Activated CD4-positive, alpha-beta T cell treated with anti-CD3 and anti-CD28 coated beads, Interleukin-2, amount 10 ng/mL, durations not matched to agents 7 days and 5 days (primary cell): ENCODE results near the gene SUPT20HL1. TPM values are rescaled to one million over a fixed set of nuclear protein-coding genes. Genes with fewer than 3 reads are reported as not detected.
"Not testable (repeated sequence)": the region's sequence is repeated elsewhere in the genome, so short reads cannot be mapped to it uniquely, and the experiment has no call there.

Experiments
- CTCF ChIA-PET: fragments of 350-600 bp; sonication (Branson Sonifier 250); formaldehyde crosslinking; loops from one replicate; lab custom pipeline; 2021; ENCODE audit warnings: antibody characterized with exemption; lab: Charles Lee
- POLR2A ChIA-PET: fragments of 350-600 bp; sonication (Branson Sonifier 250); formaldehyde crosslinking; loops from one replicate; lab custom pipeline; 2021; ENCODE audit warnings: antibody characterized with exemption; lab: Charles Lee
- DNase-seq: peaks from one replicate; pipeline ENCODE4 v3.0.0-alpha.2; 2020
- H3K27ac Mint-ChIP-seq: one replicate; pipeline ENCODE4 v1.8.0; 2021; ENCODE audit warnings: mild to moderate bottlenecking, moderate library complexity, mixed read lengths
- H3K27me3 Mint-ChIP-seq: one replicate; pipeline ENCODE4 v1.8.0; 2021; ENCODE audit warnings: mixed read lengths
- H3K36me3 Mint-ChIP-seq: one replicate; pipeline ENCODE4 v1.8.0; 2021; ENCODE audit warnings: low read depth, mixed read lengths
- H3K4me1 Mint-ChIP-seq: one replicate; pipeline ENCODE4 v1.8.0; 2021; ENCODE audit warnings: mixed read lengths
- H3K4me3 Mint-ChIP-seq: one replicate; pipeline ENCODE4 v1.8.0; 2021; ENCODE audit warnings: mild to moderate bottlenecking, moderate library complexity, mixed read lengths
- H3K9me3 Mint-ChIP-seq: one replicate; pipeline ENCODE4 v1.8.0; 2021; ENCODE audit warnings: mixed read lengths
- total RNA-seq, 2 experiments: library from RNA; stranded (reverse); gene quantifications; one replicate each; pipeline ENCODE4 v1.2.3, GENCODE V29; 2021

Gene SUPT20HL1
- total RNA-seq, 2 experiments from 2014 or later: not detected

DNA sequence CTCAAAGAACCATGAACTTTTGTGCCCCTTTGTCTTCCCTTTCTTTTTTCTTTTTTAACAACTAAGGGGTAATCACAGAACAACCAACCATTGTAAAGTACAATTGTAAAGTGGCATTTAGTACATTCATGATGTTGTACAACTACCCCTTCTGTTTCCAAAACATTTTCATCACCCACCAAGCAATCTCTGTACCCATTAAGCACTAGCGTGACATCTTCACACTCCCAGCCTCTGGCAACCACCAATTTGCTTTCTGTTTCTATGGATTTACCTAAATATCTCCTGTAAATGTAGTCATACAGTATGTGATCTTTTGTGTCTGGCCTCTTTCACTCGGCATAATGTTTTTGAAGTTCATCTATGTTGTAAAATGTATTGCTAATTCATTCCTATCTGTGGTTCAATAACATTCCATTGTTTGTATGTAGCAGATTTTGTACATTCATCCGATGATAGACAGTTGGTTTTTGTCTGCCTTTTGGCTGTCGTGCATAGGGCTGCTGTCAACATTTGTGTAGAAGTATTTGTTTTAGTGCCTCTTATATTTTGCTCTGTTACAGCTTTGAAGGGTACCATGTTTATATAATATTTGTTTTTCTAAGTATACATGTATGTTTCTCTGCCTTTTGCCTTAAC, 6.4 kb downstream of the SUPT20HL1 start:
- H3K27me3 Mint-ChIP-seq, H3K9me3 Mint-ChIP-seq, POLR2A ChIA-PET, H3K4me3 Mint-ChIP-seq, DNase-seq, CTCF ChIA-PET, H3K36me3 Mint-ChIP-seq: not testable (repeated sequence)
- peaks cover 40% of the 10 kb centered on the region for H3K4me1 Mint-ChIP-seq
- H3K27ac Mint-ChIP-seq: peak overlapping the region; percentile 58

DNA sequence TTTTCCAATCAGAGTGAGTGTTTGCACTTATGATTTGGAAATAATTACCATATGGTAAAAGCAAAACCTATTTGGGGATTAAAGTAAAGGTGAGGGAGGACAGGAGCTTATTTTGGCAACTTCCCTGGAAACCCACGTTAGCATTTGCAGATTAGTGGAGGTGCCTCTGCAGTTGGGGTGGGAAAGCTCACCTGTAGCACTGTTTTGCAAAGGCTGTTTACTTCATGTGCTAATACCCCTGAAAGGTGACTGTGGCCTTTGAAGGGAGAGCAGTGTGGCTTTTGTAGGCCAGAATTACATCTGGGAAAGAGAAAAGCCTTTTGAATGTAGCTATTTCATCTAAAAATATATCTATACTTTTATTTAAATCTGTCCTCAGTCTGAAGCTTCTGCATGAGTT, 9.4 kb downstream of the SUPT20HL1 start:
- Mint-ChIP-seq H3K4me3 (no peak overlapping the region), H3K9me3 (no peaks in the 10 kb centered on the region), H3K27ac (no peak overlapping the region), H3K4me1 (peaks cover 40% of the 10 kb centered on the region), H3K36me3 (no peaks in the 10 kb centered on the region), H3K27me3 (no peaks in the 10 kb centered on the region)
- ChIA-PET CTCF (interaction anchor here (0.9 to 1.2 kb wide), 2 partner anchors 12 to 775 kb away, joined by 3 read pairs; no protein-coding TSS in a partner anchor), POLR2A (no interaction called here)
- DNase-seq: no peak

DNA sequence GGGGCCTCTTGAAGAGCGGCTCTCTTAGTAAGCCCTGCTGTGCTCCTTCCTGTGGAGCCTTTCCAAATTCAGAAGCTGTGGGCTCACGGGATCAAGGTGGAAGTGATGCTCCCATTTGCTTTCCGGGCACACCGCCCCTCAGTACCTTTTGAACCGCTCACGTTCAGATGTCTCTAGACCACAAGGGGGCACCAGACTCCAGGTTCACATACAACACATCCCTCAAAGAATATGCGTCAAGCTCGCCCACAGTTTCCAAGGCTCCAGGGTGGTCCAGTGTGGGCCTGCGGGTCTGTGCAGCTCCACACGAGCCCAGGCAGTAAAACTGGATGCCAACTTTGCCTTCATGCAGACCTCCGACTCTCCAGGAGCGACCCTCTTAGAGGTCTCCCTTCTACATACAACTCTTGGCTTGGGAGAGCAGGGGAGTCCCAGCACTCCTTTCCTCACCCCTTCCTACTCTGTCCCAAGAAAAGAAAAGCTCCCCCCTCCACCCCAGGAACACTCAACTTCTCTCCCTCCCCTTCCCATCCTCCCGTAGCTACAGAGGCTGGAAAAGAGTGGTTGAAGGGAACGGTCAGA, 11.0 kb downstream of the SUPT20HL1 start:
- Mint-ChIP-seq H3K4me1 (peaks cover 30% of the 10 kb centered on the region), H3K4me3 (peak overlapping the region; percentile 49), H3K36me3 (no peaks in the 10 kb centered on the region), H3K27ac (peak overlapping the region; percentile 74), H3K9me3 (no peaks in the 10 kb centered on the region), H3K27me3 (no peaks in the 10 kb centered on the region)
- POLR2A ChIA-PET: interaction anchor here (1.0 kb wide), 1 partner anchor 112 kb away, joined by 3 read pairs; no protein-coding TSS in a partner anchor
- CTCF ChIA-PET: interaction anchor here (0.8 to 1.8 kb wide), 4 partner anchors 10 to 126 kb away, joined by 3 to 7 read pairs (median 6); no protein-coding TSS in a partner anchor
- DNase-seq: peak; percentile 72

DNA sequence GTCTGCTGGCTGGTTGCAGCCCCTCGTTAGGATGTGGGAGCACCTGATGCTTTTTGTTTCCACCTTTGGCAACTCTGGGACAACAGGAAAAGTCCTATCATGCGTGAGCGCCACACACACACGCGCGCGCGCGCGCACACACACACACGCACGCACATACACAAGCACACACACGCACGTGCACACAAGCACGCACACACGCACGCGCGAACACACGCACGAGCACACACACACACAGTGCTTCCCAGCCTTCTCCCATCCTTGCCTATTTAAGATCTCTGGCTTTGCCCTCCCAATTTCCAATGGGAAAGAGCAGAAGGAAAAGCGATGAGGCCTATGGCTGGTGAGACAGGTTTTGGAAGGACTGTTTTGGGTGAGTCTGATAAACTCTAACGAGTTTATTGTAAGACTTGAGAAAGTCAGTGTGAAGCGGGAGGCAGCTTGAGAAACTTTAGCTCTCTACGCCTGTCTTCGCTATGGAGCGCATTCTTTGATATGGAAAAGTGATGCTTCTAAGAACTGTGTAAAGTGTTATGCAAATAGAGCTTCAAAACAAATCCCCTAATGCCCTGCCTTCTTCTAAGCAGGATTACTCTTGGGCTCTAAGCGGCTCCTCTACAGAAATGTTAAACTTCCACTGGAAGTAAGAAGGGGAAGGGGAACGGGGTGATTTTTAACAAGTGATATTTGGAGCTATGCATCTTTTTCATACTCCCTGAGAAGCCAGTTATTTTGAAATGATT, 11.8 kb downstream of the SUPT20HL1 start:
- H3K27me3 Mint-ChIP-seq: no peaks in the 10 kb centered on the region
- CTCF ChIA-PET: interaction anchor here (0.5 to 1.8 kb wide), 5 partner anchors 9 to 144 kb away, joined by 3 to 7 read pairs (median 5); no protein-coding TSS in a partner anchor
- no peak overlapping the region for H3K4me3 Mint-ChIP-seq
- H3K9me3 Mint-ChIP-seq: no peaks in the 10 kb centered on the region
- no peak for DNase-seq
- no peaks in the 10 kb centered on the region for H3K36me3 Mint-ChIP-seq
- POLR2A ChIA-PET: no interaction called here
- no peak overlapping the region for H3K27ac Mint-ChIP-seq
- peaks cover 27% of the 10 kb centered on the region for H3K4me1 Mint-ChIP-seq

DNA sequence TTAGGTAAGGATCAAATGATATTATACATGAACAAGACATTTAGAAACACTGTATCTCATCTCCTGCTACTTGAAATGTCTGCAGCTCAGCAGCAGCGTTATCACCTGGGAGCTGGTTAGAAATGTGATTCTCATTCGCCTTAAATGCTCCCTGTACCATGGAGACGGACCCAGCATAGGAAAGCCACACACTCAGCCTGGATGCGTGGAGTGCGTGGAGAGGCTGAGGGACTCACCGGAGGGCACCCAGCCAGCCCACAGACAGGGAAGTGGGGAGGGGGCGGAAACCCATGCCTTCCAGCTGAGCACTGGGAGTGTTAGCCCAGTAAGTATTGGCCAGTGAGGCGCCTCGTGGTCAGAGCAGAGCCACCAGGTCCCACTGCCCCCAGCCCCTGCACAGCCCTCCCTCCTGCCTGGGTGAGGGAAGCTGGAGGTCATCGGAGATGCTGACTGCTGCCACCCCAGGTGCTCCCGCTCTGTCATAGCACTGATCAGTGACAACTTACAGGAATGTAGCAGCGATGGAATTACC, 15.2 kb downstream of the SUPT20HL1 start:
- POLR2A ChIA-PET: no interaction called here
- peaks cover 11% of the 10 kb centered on the region for H3K4me1 Mint-ChIP-seq
- no peak overlapping the region for H3K27ac Mint-ChIP-seq
- no peak for DNase-seq
- no peaks in the 10 kb centered on the region for H3K27me3 Mint-ChIP-seq
- H3K9me3 Mint-ChIP-seq: no peaks in the 10 kb centered on the region
- H3K36me3 Mint-ChIP-seq: no peaks in the 10 kb centered on the region
- CTCF ChIA-PET: interaction anchor here (1.3 kb wide), 1 partner anchor 28 kb away, joined by 4 read pairs; no protein-coding TSS in a partner anchor
- H3K4me3 Mint-ChIP-seq: no peak overlapping the region

DNA sequence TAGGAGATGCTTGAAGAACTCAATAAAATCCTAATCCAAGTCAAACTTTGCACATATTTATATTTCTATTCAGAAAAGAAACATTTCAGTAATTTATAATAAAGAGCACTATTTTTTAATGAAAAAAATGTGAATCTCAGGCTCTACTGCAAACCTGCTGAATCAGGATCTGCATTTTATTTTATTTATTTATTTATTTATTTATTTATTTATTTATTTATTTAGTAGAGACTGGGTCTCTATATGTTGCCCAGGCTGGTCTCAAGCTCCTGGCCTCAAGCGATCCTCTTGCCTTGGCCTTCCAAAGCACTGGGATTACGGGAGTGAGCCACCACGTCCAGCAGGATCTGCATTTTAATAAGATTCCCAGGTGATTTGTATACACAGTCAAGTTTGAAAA, 16.0 kb downstream of the SUPT20HL1 start:
- no peaks in the 10 kb centered on the region for H3K27me3 Mint-ChIP-seq
- no peaks in the 10 kb centered on the region for H3K9me3 Mint-ChIP-seq
- H3K27ac Mint-ChIP-seq: no peak overlapping the region
- no peak overlapping the region for H3K4me3 Mint-ChIP-seq
- ChIA-PET CTCF (no interaction called here), POLR2A (no interaction called here)
- no peak for DNase-seq
- peaks cover 4% of the 10 kb centered on the region for H3K4me1 Mint-ChIP-seq
- H3K36me3 Mint-ChIP-seq: no peaks in the 10 kb centered on the region

DNA sequence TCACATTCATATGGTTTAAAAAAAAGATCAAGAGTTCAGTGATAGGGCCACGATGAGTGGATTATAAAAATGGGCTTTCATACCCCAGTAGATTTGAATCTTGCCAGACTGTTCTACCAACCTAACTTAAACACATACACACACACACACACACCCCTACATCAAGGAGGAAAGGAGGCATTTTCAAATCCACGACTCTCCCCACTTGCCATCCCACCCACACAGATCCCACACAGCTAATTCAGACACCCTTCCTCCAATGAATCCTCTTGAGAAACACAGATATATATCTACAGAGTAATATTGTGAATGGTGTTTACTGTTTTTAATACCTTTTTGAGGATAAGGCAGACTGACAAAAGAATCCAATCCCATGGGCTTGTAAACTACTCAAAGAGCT, 16.8 kb downstream of the SUPT20HL1 start:
- no peak overlapping the region for H3K4me3 Mint-ChIP-seq
- no peaks in the 10 kb centered on the region for H3K36me3 Mint-ChIP-seq
- CTCF ChIA-PET: no interaction called here
- H3K27me3 Mint-ChIP-seq: no peaks in the 10 kb centered on the region
- no peak for DNase-seq
- H3K27ac Mint-ChIP-seq: no peak overlapping the region
- H3K4me1 Mint-ChIP-seq: no peaks in the 10 kb centered on the region
- H3K9me3 Mint-ChIP-seq: no peaks in the 10 kb centered on the region
- POLR2A ChIA-PET: no interaction called here

DNA sequence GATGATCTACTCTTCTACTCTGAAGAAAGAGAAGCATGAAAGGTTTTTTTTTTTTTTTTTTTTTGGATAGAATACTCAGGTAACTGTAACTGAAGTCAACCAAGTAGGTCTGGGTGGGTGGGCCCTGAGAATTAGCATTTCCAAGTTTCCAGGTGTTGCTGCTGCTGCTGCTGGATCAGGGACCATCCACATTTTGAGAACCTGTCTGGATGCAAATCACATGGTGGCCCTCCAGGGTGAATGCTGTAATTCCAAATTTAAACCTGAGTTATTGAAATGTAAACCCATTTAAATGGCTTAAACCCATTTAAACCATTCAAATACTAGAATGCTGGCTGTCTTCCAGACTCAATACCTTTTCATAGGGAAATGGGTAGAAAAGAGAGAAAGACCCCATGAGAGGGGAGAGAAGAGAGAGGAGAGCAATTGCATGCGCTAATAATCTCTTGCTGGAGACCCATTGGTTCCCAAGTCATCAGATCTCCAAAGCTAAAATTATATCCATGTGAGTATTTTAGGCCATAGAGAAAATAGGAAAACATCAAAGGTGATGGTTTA, 17.6 kb downstream of the SUPT20HL1 start:
- H3K9me3 Mint-ChIP-seq: no peaks in the 10 kb centered on the region
- no peak overlapping the region for H3K4me3 Mint-ChIP-seq
- ChIA-PET CTCF (no interaction called here), POLR2A (no interaction called here)
- H3K4me1 Mint-ChIP-seq: no peaks in the 10 kb centered on the region
- no peak overlapping the region for H3K27ac Mint-ChIP-seq
- H3K36me3 Mint-ChIP-seq: no peaks in the 10 kb centered on the region
- no peak for DNase-seq
- H3K27me3 Mint-ChIP-seq: peaks cover 5% of the 10 kb centered on the region

DNA sequence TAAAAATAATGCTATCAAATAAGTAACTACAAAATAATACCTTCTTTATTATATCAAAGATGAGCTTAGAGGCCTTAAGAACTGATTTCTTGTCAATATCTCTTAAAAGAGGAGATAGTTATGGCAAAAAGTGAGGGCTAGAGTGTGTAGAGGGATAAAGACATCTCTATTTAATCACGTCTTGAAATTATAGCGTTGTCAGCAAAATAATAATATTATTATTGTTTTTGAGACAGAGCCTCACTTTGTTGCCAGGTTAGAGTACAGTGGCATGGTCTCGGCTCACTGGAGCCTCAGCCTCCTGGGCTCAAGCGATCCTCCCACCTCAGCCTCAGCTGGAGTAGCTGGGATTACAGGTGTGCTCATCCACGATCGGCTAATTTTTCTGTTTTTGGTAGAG, 18.3 kb downstream of the SUPT20HL1 start:
- Mint-ChIP-seq H3K4me3 (no peak overlapping the region), H3K27ac (no peak overlapping the region), H3K27me3 (peaks cover 9% of the 10 kb centered on the region), H3K9me3 (no peaks in the 10 kb centered on the region), H3K36me3 (no peaks in the 10 kb centered on the region), H3K4me1 (no peaks in the 10 kb centered on the region)
- ChIA-PET POLR2A (no interaction called here), CTCF (no interaction called here)
- DNase-seq: no peak

DNA sequence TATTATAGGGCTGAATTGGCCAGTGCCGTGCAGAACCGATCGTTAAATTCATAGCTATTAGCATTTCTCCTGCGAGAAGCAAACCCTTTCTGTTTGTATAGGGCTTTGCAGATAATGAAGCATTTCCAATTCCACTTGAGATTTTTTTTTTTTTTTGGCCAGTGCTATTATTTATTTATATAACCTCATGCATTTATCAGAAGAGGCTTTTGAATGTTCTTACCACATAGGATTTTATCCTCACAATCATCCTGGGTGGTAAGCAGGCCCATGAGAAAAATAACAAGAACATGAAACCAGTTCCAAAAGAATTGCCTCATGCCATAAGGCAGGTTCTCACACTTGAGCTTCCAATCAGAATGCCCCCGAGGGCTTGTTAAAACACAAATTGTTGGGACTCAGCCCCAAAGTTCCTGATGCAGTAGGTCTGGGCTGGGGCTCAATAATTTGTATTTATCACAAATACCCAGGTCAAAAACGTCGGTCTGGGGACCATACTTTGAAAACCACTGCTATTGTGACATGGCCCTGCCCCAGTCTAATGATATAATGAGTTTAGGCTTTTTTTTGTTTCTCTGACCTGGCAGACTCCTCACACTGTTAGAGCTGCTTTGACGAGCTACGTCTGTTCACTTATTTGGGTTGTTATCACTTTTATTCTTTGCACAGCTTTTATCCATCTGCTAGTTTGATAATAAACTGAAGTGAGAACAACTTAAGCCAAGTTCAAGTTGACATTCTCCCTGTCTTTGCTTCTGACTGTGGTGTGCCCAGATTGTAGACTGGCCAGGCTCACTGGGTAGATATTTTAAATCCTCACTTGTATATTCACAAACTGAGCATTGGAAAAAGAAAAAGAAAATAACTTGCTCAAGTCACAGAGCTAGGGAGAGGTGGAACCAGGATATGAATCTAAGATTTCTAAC, 20.1 kb downstream of the SUPT20HL1 start:
- no peaks in the 10 kb centered on the region for H3K36me3 Mint-ChIP-seq
- H3K9me3 Mint-ChIP-seq: no peaks in the 10 kb centered on the region
- H3K4me1 Mint-ChIP-seq: no peaks in the 10 kb centered on the region
- DNase-seq: no peak
- CTCF ChIA-PET: interaction anchor here (1.5 kb wide), 1 partner anchor 9 kb away, joined by 7 read pairs; no protein-coding TSS in a partner anchor
- H3K27me3 Mint-ChIP-seq: peaks cover 19% of the 10 kb centered on the region
- POLR2A ChIA-PET: no interaction called here
- H3K4me3 Mint-ChIP-seq: no peak overlapping the region
- H3K27ac Mint-ChIP-seq: no peak overlapping the region

DNA sequence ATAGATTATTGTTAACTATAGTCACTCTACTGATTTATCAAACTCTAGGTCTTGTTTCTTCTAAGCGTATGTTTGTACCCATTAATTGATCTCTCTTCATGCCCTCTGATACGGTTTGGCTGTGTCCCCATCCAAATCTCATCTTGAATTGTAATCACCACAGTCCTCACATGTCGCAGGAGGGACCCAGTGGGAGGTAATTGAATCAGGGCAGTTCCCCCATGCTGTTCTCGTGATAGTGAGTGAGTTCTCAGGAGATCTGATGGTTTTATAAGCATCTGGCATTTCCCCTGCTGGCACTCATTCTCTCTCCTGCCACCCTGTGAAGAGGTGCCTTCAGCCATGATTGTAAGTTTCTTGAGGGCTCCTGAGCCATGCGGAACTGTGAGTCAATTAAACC, 21.9 kb downstream of the SUPT20HL1 start:
- H3K27ac Mint-ChIP-seq, H3K4me3 Mint-ChIP-seq, H3K36me3 Mint-ChIP-seq, H3K9me3 Mint-ChIP-seq, POLR2A ChIA-PET, DNase-seq, H3K4me1 Mint-ChIP-seq: not testable (repeated sequence)
- peaks cover 25% of the 10 kb centered on the region for H3K27me3 Mint-ChIP-seq
- CTCF ChIA-PET: interaction anchor here (1.5 kb wide), 1 partner anchor 11 kb away, joined by 7 read pairs; no protein-coding TSS in a partner anchor

DNA sequence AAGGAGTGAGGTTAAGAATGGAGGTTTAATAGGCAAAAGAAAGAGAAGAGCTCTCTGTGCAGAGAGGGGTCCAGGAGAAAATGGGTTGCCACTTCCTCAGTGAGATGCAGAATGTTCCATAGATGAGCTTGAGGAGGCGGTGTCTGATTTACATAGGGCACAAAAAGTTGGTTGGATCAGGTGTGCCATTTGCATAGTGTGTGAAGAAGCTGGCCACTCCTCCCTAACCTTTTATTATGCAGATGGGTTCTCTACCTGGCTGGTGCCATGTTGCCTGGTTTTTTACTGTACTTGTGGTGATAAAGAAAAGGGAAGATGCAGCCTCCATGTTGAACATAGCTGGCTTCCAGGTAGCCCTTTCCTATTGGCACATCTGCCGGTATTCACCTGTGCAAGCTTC, 27.3 kb downstream of the SUPT20HL1 start:
- H3K4me1 Mint-ChIP-seq: no peaks in the 10 kb centered on the region
- no peak for DNase-seq
- H3K4me3 Mint-ChIP-seq: no peak overlapping the region
- POLR2A ChIA-PET: no interaction called here
- peaks cover 24% of the 10 kb centered on the region for H3K27me3 Mint-ChIP-seq
- H3K27ac Mint-ChIP-seq: no peak overlapping the region
- no peaks in the 10 kb centered on the region for H3K9me3 Mint-ChIP-seq
- H3K36me3 Mint-ChIP-seq: no peaks in the 10 kb centered on the region
- CTCF ChIA-PET: no interaction called here
